Colonic mucosa (tissue), 4 donors: ENCODE measurements around the gene CHMP6. TPM values are rescaled to one million over a fixed set of nuclear protein-coding genes. Genes with fewer than 3 reads are reported as not detected.

Experiments
- DNase-seq: peaks from one replicate; pipeline ENCODE4 v3.0.0-alpha.2; 2020
- H3K27ac ChIP-seq: fragments of 200-600 bp; one replicate; pipeline ENCODE4 v1.8.0; 2021
- H3K27me3 ChIP-seq: fragments of 200-600 bp; one replicate; pipeline ENCODE4 v1.8.0; 2021
- H3K36me3 ChIP-seq: fragments of 200-600 bp; one replicate; pipeline ENCODE4 v1.8.0; 2021
- H3K4me1 ChIP-seq: fragments of 200-600 bp; one replicate; pipeline ENCODE4 v1.8.0; 2021; ENCODE audit warnings: mild to moderate bottlenecking
- H3K4me3 ChIP-seq: fragments of 200-600 bp; one replicate; pipeline ENCODE4 v1.8.0; 2021
- H3K9ac ChIP-seq, 2 donors: one replicate each; pipeline ENCODE4 v1.7.0; 2013; ENCODE audit warnings: control low read depth in 2 of 2, low read depth in 2 of 2, low read length in 2 of 2
- H3K9me3 ChIP-seq: fragments of 200-600 bp; one replicate; pipeline ENCODE4 v1.8.0; 2021
- intact Hi-C: fragments of 100-400 bp; cut with DNase I; formaldehyde crosslinking; loops from one replicate; pipeline ENCODE4 v1.14.1; 2022
- total RNA-seq, 2 donors: library from RNA; stranded (reverse); fragmentation: NEBNext Ultra II Directional in 1 of 2; extraction: Animal tissue kit (Norgen Biotek cat#: 25700) in 1 of 2; gene quantifications; one replicate each; pipeline ENCODE4 v1.2.1, GENCODE V29; 2021
- TF ChIP-seq, protein P1 (sequence below): fragments of 200-600 bp; IDR thresholded peaks from one replicate; pipeline ENCODE4 v1.8.0; 2022; ENCODE audit warnings: antibody characterized with exemption, mild to moderate bottlenecking
- donor health status: healthy.
- donor health status: DM: no; HTN: no; CAD: no.
- donor health status: DM: no; HTN: no; CAD: no.

The CHMP6 gene
- 10 to 100 TPM; 29.1 to 43.5 TPM for total RNA-seq

DNA sequence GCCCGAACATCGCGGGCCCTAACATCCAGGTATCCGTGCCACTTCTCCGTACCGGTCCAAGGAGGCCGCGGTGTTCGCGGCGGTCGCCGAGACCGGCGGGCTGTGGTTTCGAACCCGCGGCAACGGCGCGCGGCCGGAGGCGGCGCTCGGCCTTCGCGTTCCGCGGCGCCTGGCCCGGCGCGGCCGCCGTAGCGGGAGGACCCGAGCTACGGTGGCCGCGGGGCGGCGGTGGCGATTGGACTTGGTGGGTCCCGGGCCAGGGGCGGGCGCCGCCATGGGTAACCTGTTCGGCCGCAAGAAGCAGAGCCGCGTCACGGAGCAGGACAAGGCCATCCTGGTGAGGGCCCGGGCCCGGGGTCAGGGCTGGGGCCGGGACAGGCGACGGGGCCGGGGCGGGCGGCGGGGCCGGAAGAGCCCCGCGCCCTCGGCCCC, at the start of gene CHMP6:
TSS of gene CHMP6 (plus strand) at position 197 of the 432 bp plus-strand sequence. CDS start at position 275, 78 bp downstream.
- peaks cover 6% of the 10 kb centered on the region for H3K4me1 ChIP-seq
- intact Hi-C loops = no loop called here
- H3K36me3 ChIP-seq = peaks cover 4% of the 10 kb centered on the region
- DNase-seq = peak; percentile 72
- peak within 1 kb of the TSS; percentile 34 for H3K27ac ChIP-seq
- peak within 1 kb of the TSS; percentile 91 for H3K4me3 ChIP-seq
- no peaks in the 10 kb centered on the region for H3K9me3 ChIP-seq
- no peaks in the 10 kb centered on the region for H3K27me3 ChIP-seq
- TF ChIP-seq, protein P1, sequence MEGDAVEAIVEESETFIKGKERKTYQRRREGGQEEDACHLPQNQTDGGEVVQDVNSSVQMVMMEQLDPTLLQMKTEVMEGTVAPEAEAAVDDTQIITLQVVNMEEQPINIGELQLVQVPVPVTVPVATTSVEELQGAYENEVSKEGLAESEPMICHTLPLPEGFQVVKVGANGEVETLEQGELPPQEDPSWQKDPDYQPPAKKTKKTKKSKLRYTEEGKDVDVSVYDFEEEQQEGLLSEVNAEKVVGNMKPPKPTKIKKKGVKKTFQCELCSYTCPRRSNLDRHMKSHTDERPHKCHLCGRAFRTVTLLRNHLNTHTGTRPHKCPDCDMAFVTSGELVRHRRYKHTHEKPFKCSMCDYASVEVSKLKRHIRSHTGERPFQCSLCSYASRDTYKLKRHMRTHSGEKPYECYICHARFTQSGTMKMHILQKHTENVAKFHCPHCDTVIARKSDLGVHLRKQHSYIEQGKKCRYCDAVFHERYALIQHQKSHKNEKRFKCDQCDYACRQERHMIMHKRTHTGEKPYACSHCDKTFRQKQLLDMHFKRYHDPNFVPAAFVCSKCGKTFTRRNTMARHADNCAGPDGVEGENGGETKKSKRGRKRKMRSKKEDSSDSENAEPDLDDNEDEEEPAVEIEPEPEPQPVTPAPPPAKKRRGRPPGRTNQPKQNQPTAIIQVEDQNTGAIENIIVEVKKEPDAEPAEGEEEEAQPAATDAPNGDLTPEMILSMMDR = no peak
- H3K9ac ChIP-seq = peak within 1 kb of the TSS; percentile 76 to 92

DNA sequence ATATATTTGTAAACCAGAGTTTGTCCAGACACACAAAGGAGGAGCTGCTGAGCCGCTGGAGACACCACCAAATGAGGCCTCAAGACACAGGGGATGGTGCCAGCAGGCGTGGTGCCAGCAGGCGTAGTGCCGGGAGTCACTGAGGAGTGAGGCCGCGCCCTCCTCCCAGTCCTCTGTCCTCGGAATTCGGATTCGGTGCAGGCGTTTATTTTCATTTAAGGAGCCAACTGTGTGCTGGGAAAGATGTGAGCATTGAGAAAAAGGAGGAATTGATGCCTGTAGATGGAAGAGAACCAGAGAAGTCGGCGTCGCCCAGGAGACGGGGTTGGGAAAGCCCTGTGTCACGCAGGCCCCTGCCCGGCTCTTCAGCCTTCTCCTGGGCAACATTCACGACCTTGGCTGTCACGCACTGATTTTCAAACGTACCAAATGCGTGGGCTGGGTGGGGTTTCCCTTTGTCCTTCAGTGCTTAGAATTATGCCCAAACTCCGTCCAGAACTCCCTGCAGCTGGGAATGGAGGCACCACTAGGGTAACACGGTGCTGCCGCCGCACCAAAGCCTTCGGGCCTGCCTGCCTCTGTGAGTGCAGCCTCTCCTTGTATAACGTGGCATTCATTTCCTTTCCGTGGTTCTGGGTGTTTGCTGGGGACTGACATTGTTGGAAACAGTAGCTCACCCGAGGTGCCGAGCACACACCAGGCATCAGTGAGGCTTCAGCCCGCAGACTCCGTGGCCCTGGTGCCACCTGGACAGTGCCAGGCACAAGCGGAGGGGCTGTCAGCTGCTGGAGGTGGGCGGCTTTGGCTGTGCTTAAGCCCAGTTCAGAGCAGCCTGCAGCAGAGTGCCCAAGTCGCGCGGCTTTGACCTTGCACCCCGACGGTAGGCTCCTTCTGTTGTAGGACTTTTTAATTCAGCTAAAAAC, 49.0 kb upstream of the CHMP6 start:
- H3K4me3 ChIP-seq = no peak overlapping the region
- no peak overlapping the region for H3K9ac ChIP-seq
- TF ChIP-seq, protein P1 = no peak
- peak; percentile 87 for DNase-seq
- no peaks in the 10 kb centered on the region for H3K36me3 ChIP-seq
- no peak overlapping the region for H3K27ac ChIP-seq
- H3K4me1 ChIP-seq = no peaks in the 10 kb centered on the region
- no peaks in the 10 kb centered on the region for H3K27me3 ChIP-seq
- intact Hi-C loops = no loop called here
- H3K9me3 ChIP-seq = no peaks in the 10 kb centered on the region

GRCh38 chr17:80943346-80944145, 48.1 kb upstream of the CHMP6 start:
- no peaks in the 10 kb centered on the region for H3K36me3 ChIP-seq
- no peak overlapping the region for H3K27ac ChIP-seq
- H3K27me3 ChIP-seq = no peaks in the 10 kb centered on the region
- no peaks in the 10 kb centered on the region for H3K4me1 ChIP-seq
- H3K9ac ChIP-seq = no peak overlapping the region
- intact Hi-C loops = no loop called here
- no peak overlapping the region for H3K4me3 ChIP-seq
- no peaks in the 10 kb centered on the region for H3K9me3 ChIP-seq
- DNase-seq = no peak
- TF ChIP-seq, protein P1 = no peak

GRCh38 chr17:80944326-80944725, 47.3 kb upstream of the CHMP6 start:
- no peaks in the 10 kb centered on the region for H3K27me3 ChIP-seq
- H3K9ac ChIP-seq = no peak overlapping the region
- intact Hi-C loops = no loop called here
- no peaks in the 10 kb centered on the region for H3K4me1 ChIP-seq
- no peak overlapping the region for H3K4me3 ChIP-seq
- H3K9me3 ChIP-seq = no peaks in the 10 kb centered on the region
- no peak for DNase-seq
- H3K27ac ChIP-seq = no peak overlapping the region
- TF ChIP-seq, protein P1 = no peak
- no peaks in the 10 kb centered on the region for H3K36me3 ChIP-seq

GRCh38 chr17:80945736-80946135, 45.9 kb upstream of the CHMP6 start:
- no peaks in the 10 kb centered on the region for H3K4me1 ChIP-seq
- no peak overlapping the region for H3K27ac ChIP-seq
- no peak overlapping the region for H3K4me3 ChIP-seq
- no peaks in the 10 kb centered on the region for H3K36me3 ChIP-seq
- no peak for DNase-seq
- no peak overlapping the region for H3K9ac ChIP-seq
- intact Hi-C loops = no loop called here
- no peaks in the 10 kb centered on the region for H3K9me3 ChIP-seq
- TF ChIP-seq, protein P1 = no peak
- no peaks in the 10 kb centered on the region for H3K27me3 ChIP-seq
